Measurements from ENCODE around the gene AMPD2.

Gene AMPD2

DNA sequence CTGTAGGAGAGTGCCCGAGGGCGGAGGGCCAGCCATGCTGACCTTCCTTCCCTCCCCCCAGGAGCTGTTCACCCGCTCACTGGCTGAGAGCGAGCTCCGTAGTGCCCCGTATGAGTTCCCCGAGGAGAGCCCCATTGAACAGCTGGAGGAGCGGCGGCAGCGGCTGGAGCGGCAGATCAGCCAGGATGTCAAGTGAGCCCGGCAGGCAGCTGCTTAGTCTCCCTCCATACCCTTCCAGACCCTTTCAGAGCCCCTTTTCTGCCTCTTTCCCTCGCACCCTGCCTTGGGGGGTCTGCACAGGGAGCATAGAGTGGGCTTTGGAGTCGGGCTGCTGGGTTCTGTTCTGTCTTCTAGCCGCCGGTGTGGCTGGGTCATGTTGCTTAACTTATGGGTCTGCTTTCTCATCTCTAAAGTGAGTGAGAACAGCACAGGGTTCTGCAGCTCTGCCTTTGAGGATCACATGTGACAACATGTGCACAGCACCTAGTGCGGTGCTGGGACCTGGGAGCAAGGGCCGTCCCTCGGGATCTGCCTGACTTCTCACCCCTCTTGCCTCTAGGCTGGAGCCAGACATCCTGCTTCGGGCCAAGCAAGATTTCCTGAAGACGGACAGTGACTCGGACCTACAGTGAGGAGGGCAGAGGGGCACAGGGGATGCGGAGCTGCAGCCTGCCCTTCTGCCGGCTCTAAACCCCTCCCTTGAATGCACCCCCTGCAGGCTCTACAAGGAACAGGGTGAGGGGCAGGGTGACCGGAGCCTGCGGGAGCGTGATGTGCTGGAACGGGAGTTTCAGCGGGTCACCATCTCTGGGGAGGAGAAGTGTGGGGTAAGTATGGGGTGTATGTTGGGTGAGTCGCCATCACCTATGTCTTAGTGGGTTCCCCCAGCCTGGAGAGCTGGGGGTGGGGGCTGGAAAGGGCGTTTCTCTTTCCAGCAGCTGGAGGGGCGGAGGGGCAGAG lies 6.2 kb downstream of the AMPD2 start:
- H3K4me3 ChIP-seq (ENCODE audit: low read depth, low read length) = peak overlapping the region; percentile 28; the same call in 1 of the 2 replicates
- H3K27ac ChIP-seq (ENCODE audit: low read depth, low read length) = no peak overlapping the region
- no peak overlapping the region for H3K9ac ChIP-seq (ENCODE audit: low read length)
- peaks cover 29% of the 10 kb centered on the region for H3K4me1 ChIP-seq (ENCODE audit: control insufficient read depth, insufficient read depth, low read length)
- H3K9me3 ChIP-seq (ENCODE audit: control insufficient read depth, insufficient read depth, low read depth, low read length) = no peaks in the 10 kb centered on the region
- no peaks in the 10 kb centered on the region for H3K27me3 ChIP-seq (ENCODE audit: control insufficient read depth, insufficient read depth, low read length)
- peaks cover 39% of the 10 kb centered on the region for H3K36me3 ChIP-seq (ENCODE audit: control insufficient read depth, insufficient read depth, low read length)

- no peak overlapping the region for H3K27ac ChIP-seq (ENCODE audit: low read depth, low read length)
- H3K36me3 ChIP-seq (ENCODE audit: control insufficient read depth, insufficient read depth, low read length) = peaks cover 48% of the 10 kb centered on the region
- no peaks in the 10 kb centered on the region for H3K9me3 ChIP-seq (ENCODE audit: control insufficient read depth, insufficient read depth, low read depth, low read length)
- H3K27me3 ChIP-seq (ENCODE audit: control insufficient read depth, insufficient read depth, low read length) = no peaks in the 10 kb centered on the region
- H3K9ac ChIP-seq (ENCODE audit: low read length) = no peak overlapping the region
- no peak overlapping the region for H3K4me3 ChIP-seq (ENCODE audit: low read depth, low read length)
- peaks cover 24% of the 10 kb centered on the region for H3K4me1 ChIP-seq (ENCODE audit: control insufficient read depth, insufficient read depth, low read length)
These were observed 7.2 kb downstream of the AMPD2 start for GRCh38 chr1:109626682-109627408.

GRCh38 chr1:109627692-109628399 lies 8.2 kb downstream of the AMPD2 start:
- Histone ChIP-seq H3K9me3 (ENCODE audit: control insufficient read depth, insufficient read depth, low read depth, low read length) (no peaks in the 10 kb centered on the region), H3K9ac (ENCODE audit: low read length) (no peak overlapping the region), H3K27ac (ENCODE audit: low read depth, low read length) (no peak overlapping the region), H3K36me3 (ENCODE audit: control insufficient read depth, insufficient read depth, low read length) (peaks cover 51% of the 10 kb centered on the region), H3K4me1 (ENCODE audit: control insufficient read depth, insufficient read depth, low read length) (peaks cover 26% of the 10 kb centered on the region), H3K27me3 (ENCODE audit: control insufficient read depth, insufficient read depth, low read length) (no peaks in the 10 kb centered on the region), H3K4me3 (ENCODE audit: low read depth, low read length) (no peak overlapping the region)

DNA sequence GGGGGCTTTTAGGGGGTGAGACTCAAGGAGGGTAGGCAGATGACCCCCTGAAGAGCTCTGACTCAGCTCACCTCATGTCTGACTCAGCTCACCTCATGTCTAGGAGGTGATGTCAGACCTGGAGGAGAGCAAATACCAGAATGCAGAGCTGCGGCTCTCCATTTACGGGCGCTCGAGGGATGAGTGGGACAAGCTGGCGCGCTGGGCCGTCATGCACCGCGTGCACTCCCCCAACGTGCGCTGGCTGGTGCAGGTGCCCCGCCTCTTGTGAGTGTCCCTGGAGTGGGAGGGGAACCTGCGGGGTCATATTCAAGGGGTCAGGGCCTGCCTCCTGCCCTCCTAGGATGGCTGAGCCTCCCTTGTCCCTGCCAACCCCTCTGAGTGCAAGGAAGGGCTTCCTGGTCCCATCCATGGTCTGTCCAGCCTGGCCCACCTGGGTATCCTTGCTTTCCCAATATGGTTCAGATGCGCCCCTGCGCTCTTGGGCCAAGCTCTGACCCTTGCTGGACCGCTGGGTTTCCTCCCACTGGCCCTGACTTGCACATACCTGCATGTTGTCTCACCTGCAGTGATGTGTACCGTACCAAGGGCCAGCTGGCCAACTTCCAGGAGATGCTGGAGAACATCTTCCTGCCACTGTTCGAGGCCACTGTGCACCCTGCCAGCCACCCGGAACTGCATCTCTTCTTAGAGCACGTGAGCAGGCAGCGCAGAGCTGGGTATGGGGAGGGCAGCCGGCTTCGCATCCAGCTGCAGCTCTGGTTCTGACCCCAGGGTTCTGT lies 9.1 kb downstream of the AMPD2 start:
- H3K9ac ChIP-seq (ENCODE audit: low read length) = peak overlapping the region; percentile 12
- H3K4me1 ChIP-seq (ENCODE audit: control insufficient read depth, insufficient read depth, low read length) = peaks cover 28% of the 10 kb centered on the region
- no peaks in the 10 kb centered on the region for H3K9me3 ChIP-seq (ENCODE audit: control insufficient read depth, insufficient read depth, low read depth, low read length)
- peaks cover 51% of the 10 kb centered on the region for H3K36me3 ChIP-seq (ENCODE audit: control insufficient read depth, insufficient read depth, low read length)
- no peaks in the 10 kb centered on the region for H3K27me3 ChIP-seq (ENCODE audit: control insufficient read depth, insufficient read depth, low read length)
- H3K27ac ChIP-seq (ENCODE audit: low read depth, low read length) = no peak overlapping the region
- no peak overlapping the region for H3K4me3 ChIP-seq (ENCODE audit: low read depth, low read length)

DNA sequence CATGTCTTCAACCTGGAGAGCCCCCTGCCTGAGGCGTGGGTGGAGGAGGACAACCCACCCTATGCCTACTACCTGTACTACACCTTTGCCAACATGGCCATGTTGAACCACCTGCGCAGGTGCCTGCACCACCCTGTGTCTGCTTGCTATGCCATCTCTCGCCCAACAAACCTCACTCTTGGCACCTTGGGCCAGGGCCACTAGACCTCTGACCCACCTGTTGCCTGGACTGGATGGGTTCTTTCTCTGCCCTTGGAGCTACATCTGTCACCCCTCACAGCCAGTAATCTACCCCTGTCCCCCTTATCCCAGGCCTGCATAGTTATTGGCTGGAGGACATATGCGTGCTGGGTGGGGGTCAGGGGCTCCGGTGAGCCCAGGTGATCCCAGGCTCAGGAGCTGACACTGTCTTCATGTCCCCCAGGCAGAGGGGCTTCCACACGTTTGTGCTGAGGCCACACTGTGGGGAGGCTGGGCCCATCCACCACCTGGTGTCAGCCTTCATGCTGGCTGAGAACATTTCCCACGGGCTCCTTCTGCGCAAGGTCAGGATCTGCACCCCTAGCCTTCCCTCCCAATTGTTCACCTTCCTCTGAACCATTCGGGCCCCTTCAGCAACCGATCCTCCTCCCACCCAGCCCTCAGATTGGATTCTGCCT lies 9.9 kb downstream of the AMPD2 start:
- H3K4me1 ChIP-seq (ENCODE audit: control insufficient read depth, insufficient read depth, low read length) = peaks cover 23% of the 10 kb centered on the region
- H3K9ac ChIP-seq (ENCODE audit: low read length) = no peak overlapping the region
- H3K9me3 ChIP-seq (ENCODE audit: control insufficient read depth, insufficient read depth, low read depth, low read length) = no peaks in the 10 kb centered on the region
- H3K36me3 ChIP-seq (ENCODE audit: control insufficient read depth, insufficient read depth, low read length) = peaks cover 51% of the 10 kb centered on the region
- no peak overlapping the region for H3K4me3 ChIP-seq (ENCODE audit: low read depth, low read length)
- no peak overlapping the region for H3K27ac ChIP-seq (ENCODE audit: low read depth, low read length)
- H3K27me3 ChIP-seq (ENCODE audit: control insufficient read depth, insufficient read depth, low read length) = no peaks in the 10 kb centered on the region

GRCh38 chr1:109630081-109630897 lies 10.7 kb downstream of the AMPD2 start:
- Histone ChIP-seq H3K27me3 (ENCODE audit: control insufficient read depth, insufficient read depth, low read length) (no peaks in the 10 kb centered on the region), H3K36me3 (ENCODE audit: control insufficient read depth, insufficient read depth, low read length) (peaks cover 51% of the 10 kb centered on the region), H3K27ac (ENCODE audit: low read depth, low read length) (no peak overlapping the region), H3K4me3 (ENCODE audit: low read depth, low read length) (no peak overlapping the region), H3K4me1 (ENCODE audit: control insufficient read depth, insufficient read depth, low read length) (peaks cover 15% of the 10 kb centered on the region), H3K9ac (ENCODE audit: low read length) (no peak overlapping the region), H3K9me3 (ENCODE audit: control insufficient read depth, insufficient read depth, low read depth, low read length) (no peaks in the 10 kb centered on the region)

- Histone ChIP-seq H3K27me3 (ENCODE audit: control insufficient read depth, insufficient read depth, low read length) (no peaks in the 10 kb centered on the region), H3K36me3 (ENCODE audit: control insufficient read depth, insufficient read depth, low read length) (peaks cover 51% of the 10 kb centered on the region), H3K27ac (ENCODE audit: low read depth, low read length) (no peak overlapping the region), H3K4me1 (ENCODE audit: control insufficient read depth, insufficient read depth, low read length) (peaks cover 14% of the 10 kb centered on the region), H3K9ac (ENCODE audit: low read length) (no peak overlapping the region), H3K9me3 (ENCODE audit: control insufficient read depth, insufficient read depth, low read depth, low read length) (no peaks in the 10 kb centered on the region), H3K4me3 (ENCODE audit: low read depth, low read length) (no peak overlapping the region)
These were observed 11.4 kb downstream of the AMPD2 start for GRCh38 chr1:109630898-109631512.

DNA sequence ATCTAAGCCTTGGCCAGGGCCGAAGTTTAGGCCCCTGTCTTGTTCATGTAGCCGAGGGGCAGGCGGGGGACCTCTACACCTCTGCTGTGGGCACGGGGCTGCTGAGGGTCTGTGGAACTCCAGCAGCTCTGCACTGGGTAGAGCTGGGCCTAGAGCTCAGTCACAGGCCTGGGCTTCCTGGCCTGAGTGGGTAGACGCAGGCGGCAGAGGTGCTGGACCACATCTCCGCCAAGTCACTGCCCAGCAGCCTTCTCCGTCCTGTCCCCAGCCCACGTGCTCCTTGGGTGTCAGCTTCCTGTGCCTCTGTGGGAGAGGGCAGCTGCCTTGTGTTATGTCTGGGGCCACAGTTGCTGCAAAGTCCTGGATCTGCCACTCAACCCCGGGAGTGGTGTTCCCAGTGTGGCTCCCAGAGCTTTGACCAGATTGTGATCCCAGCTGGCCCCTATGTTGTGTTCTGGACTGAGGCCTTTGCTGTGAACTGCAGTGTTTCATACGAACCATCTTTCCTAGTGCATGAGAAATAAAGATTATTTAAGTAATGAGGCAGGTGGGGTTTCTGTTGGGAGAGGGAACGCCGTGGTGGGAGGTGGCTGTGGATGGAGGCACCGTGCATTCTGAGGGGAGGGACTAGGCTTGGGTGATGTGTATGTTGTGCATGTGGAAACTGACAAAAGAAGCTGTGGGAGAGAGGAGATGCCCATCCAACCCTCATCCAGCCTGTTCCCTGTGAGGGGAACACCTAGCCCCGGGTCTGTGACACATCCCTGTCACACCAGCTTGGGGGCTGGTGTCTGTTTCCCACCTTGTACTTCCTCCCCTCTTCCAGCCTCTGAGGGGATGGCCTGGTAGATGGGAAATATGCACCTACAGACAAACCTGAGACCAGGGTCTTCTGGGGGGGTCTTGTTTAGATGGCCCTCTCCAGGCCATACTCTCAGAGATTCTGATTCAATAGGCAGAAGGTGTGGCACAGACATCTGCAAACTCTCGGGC lies 12.2 kb downstream of the AMPD2 start:
- Histone ChIP-seq H3K9ac (ENCODE audit: low read length) (no peak overlapping the region), H3K4me3 (ENCODE audit: low read depth, low read length) (no peak overlapping the region), H3K4me1 (ENCODE audit: control insufficient read depth, insufficient read depth, low read length) (peaks cover 20% of the 10 kb centered on the region), H3K27me3 (ENCODE audit: control insufficient read depth, insufficient read depth, low read length) (no peaks in the 10 kb centered on the region), H3K27ac (ENCODE audit: low read depth, low read length) (no peak overlapping the region), H3K36me3 (ENCODE audit: control insufficient read depth, insufficient read depth, low read length) (peaks cover 47% of the 10 kb centered on the region), H3K9me3 (ENCODE audit: control insufficient read depth, insufficient read depth, low read depth, low read length) (no peaks in the 10 kb centered on the region)
